GM18909 (cell line): Measurements from ENCODE around the gene OXCT1.
"Not testable (repeated sequence)": the region's sequence is repeated elsewhere in the genome, so short reads cannot be mapped to it uniquely, and the experiment has no call there.

ENCODE experiments used
- ATAC-seq: cut with Tn5 transposase; IDR thresholded peaks from one replicate; pipeline ENCODE4 v1.9.1; 2021; ENCODE audit warnings: mild to moderate bottlenecking; ENCODE audit not compliant: unreplicated experiment, poor library complexity

The OXCT1 gene

GRCh38 chr5:41875121-41875520 is 4.9 kb upstream of the OXCT1 start:
- no peak for ATAC-seq

GRCh38 chr5:41874512-41875060 is 4.4 kb upstream of the OXCT1 start:
- no peak for ATAC-seq

GRCh38 chr5:41871852-41872251 is 1.6 kb upstream of the OXCT1 start:
- no peak for ATAC-seq

- no peak for ATAC-seq
Measured at GRCh38 chr5:41870627-41871048, 413 bp upstream of the OXCT1 start.

GRCh38 chr5:41869151-41869723 is 988 bp downstream of the OXCT1 start:
- no peak for ATAC-seq

GRCh38 chr5:41863871-41864486 is 6.2 kb downstream of the OXCT1 start:
- ATAC-seq = peak; percentile 59

GRCh38 chr5:41858890-41859289 is 11.3 kb downstream of the OXCT1 start:
- ATAC-seq = no peak

GRCh38 chr5:41857989-41858388 is 12.2 kb downstream of the OXCT1 start:
- ATAC-seq = no peak

GRCh38 chr5:41856644-41857491 is 13.4 kb downstream of the OXCT1 start:
- ATAC-seq = peak; percentile 91

GRCh38 chr5:41852293-41852692 is 17.9 kb downstream of the OXCT1 start:
- no peak for ATAC-seq

GRCh38 chr5:41851116-41851515 is 19.1 kb downstream of the OXCT1 start:
- ATAC-seq = no peak

GRCh38 chr5:41848983-41849382 is 21.2 kb downstream of the OXCT1 start:
- ATAC-seq = no peak

- not testable (repeated sequence) for ATAC-seq
Measured at GRCh38 chr5:41845751-41846150, 24.5 kb downstream of the OXCT1 start.

GRCh38 chr5:41844502-41844901 is 25.7 kb downstream of the OXCT1 start:
- no peak for ATAC-seq

GRCh38 chr5:41843456-41844370 is 26.5 kb downstream of the OXCT1 start:
- ATAC-seq = peak; percentile 60

- ATAC-seq = peak; percentile 85
Measured at GRCh38 chr5:41842777-41843176, 27.4 kb downstream of the OXCT1 start.

GRCh38 chr5:41841325-41841724 is 28.9 kb downstream of the OXCT1 start:
- ATAC-seq = no peak

- ATAC-seq = no peak
Measured at GRCh38 chr5:41840251-41840650, 30.0 kb downstream of the OXCT1 start.

GRCh38 chr5:41837793-41838192 is 32.4 kb downstream of the OXCT1 start:
- no peak for ATAC-seq

- no peak for ATAC-seq
Measured at GRCh38 chr5:41835645-41836044, 34.6 kb downstream of the OXCT1 start.
